RWPE2 (cell line): ENCODE data around the gene KCND2.

ENCODE experiments used
- ATAC-seq: fragments of 200-7000 bp; cut with Tn5 transposase; 3 replicates; pipeline ENCODE4 v1.9.1; 2021; ENCODE audit warnings: low read depth
- DNase-seq: peaks from one replicate; pipeline ENCODE4 v3.0.0-alpha.2; 2020; ENCODE audit warnings: low spot score
- H3K27ac ChIP-seq: fragments of 450-650 bp; 2 replicates; pipeline ENCODE4 v1.5.1; 2017; ENCODE audit warnings: mild to moderate bottlenecking; ENCODE audit not compliant: poor library complexity, severe bottlenecking
- H3K27me3 ChIP-seq: fragments of 250-450 bp; sonication (Bioruptor Pico); 2 replicates; pipeline ENCODE4 v1.5.1; 2021; ENCODE audit warnings: mild to moderate bottlenecking, moderate library complexity; ENCODE audit not compliant: insufficient read depth, poor library complexity, severe bottlenecking
- H3K36me3 ChIP-seq: fragments of 250-450 bp; sonication (Bioruptor Pico); 2 replicates; pipeline ENCODE4 v1.5.1; 2020; ENCODE audit warnings: low read depth, mild to moderate bottlenecking, moderate library complexity
- H3K4me1 ChIP-seq: fragments of 250-450 bp; sonication (Bioruptor Pico); 2 replicates; pipeline ENCODE4 v1.5.1; 2021; ENCODE audit warnings: mild to moderate bottlenecking, moderate library complexity; ENCODE audit not compliant: insufficient read depth, poor library complexity, severe bottlenecking
- H3K4me3 ChIP-seq: fragments of 250-450 bp; sonication (Bioruptor Pico); 2 replicates; pipeline ENCODE4 v1.5.1; 2021; ENCODE audit warnings: mild to moderate bottlenecking, moderate library complexity; ENCODE audit not compliant: severe bottlenecking
- H3K9me3 ChIP-seq: fragments of 250-450 bp; sonication (Bioruptor Pico); 2 replicates; pipeline ENCODE4 v1.5.1; 2021; ENCODE audit warnings: mild to moderate bottlenecking, moderate library complexity; ENCODE audit not compliant: severe bottlenecking
- CTCF ChIP-seq: fragments of 450-650 bp; IDR thresholded peaks from one replicate; pipeline ENCODE4 v1.5.1; 2017; ENCODE audit warnings: mild to moderate bottlenecking, moderate library complexity; ENCODE audit not compliant: poor library complexity, severe bottlenecking

KCND2 gene

GRCh38 chr7:120303105-120303504 lies 30.1 kb downstream of the KCND2 start:
- ATAC-seq (no peak), DNase-seq (no peak)
- TF ChIP-seq CTCF = no peak
- H3K36me3 ChIP-seq = no peaks in the 10 kb centered on the region
- no peaks in the 10 kb centered on the region for H3K27me3 ChIP-seq
- H3K9me3 ChIP-seq = no peaks in the 10 kb centered on the region
- H3K4me3 ChIP-seq = no peak overlapping the region
- H3K4me1 ChIP-seq = no peaks in the 10 kb centered on the region
- no peak overlapping the region for H3K27ac ChIP-seq

GRCh38 chr7:120304674-120305073 lies 31.7 kb downstream of the KCND2 start:
- Histone ChIP-seq H3K4me3 (no peak overlapping the region), H3K27me3 (no peaks in the 10 kb centered on the region), H3K4me1 (no peaks in the 10 kb centered on the region), H3K27ac (no peak overlapping the region), H3K36me3 (no peaks in the 10 kb centered on the region), H3K9me3 (no peaks in the 10 kb centered on the region)
- ATAC-seq = no peak
- DNase-seq = no peak
- no peak for TF ChIP-seq CTCF

GRCh38 chr7:120307991-120308545 lies 35.1 kb downstream of the KCND2 start:
- no peak for TF ChIP-seq CTCF
- Histone ChIP-seq H3K4me1 (no peaks in the 10 kb centered on the region), H3K27ac (no peak overlapping the region), H3K4me3 (no peak overlapping the region), H3K36me3 (no peaks in the 10 kb centered on the region), H3K9me3 (no peaks in the 10 kb centered on the region), H3K27me3 (no peaks in the 10 kb centered on the region)
- DNase-seq (no peak), ATAC-seq (no peak)

- H3K27me3 ChIP-seq = no peaks in the 10 kb centered on the region
- no peak for TF ChIP-seq CTCF
- no peak overlapping the region for H3K27ac ChIP-seq
Observed at GRCh38 chr7:120311028-120311788, 38.2 kb downstream of the KCND2 start.

GRCh38 chr7:120320218-120320961 lies 47.4 kb downstream of the KCND2 start:
- no peak for DNase-seq

More at GRCh38 chr7:120311028-120311788, 38.2 kb downstream of the KCND2 start:
- H3K4me1 ChIP-seq = no peaks in the 10 kb centered on the region
- DNase-seq (no peak), ATAC-seq (no peak)
- no peaks in the 10 kb centered on the region for H3K36me3 ChIP-seq
- H3K4me3 ChIP-seq = no peak overlapping the region
- H3K9me3 ChIP-seq = no peaks in the 10 kb centered on the region

More at GRCh38 chr7:120320218-120320961, 47.4 kb downstream of the KCND2 start:
- H3K4me3 ChIP-seq = no peak overlapping the region
- no peaks in the 10 kb centered on the region for H3K27me3 ChIP-seq
- H3K9me3 ChIP-seq = no peaks in the 10 kb centered on the region
- H3K4me1 ChIP-seq = no peaks in the 10 kb centered on the region
- no peak for ATAC-seq
- no peaks in the 10 kb centered on the region for H3K36me3 ChIP-seq
- no peak overlapping the region for H3K27ac ChIP-seq
- no peak for TF ChIP-seq CTCF
